ENCODE data around the gene XRCC5. TPM values are rescaled to one million over a fixed set of nuclear protein-coding genes. Genes with fewer than 3 reads are reported as not detected.

XRCC5 gene
- total RNA-seq, 2 donors from 2014 or later = 492 to 493 TPM

GRCh38 chr2:216159144-216159543 lies 50.0 kb downstream of the XRCC5 start:
- WGBS, 2 experiments (ENCODE audit: insufficient coverage in 1 of 2, insufficient read length in 1 of 2) = 93 to 100% methylated on average over 2 of the region's 2 CpGs
- Histone ChIP-seq H3K9ac (ENCODE audit: extremely low read depth, low read length, poor library complexity, severe bottlenecking) (no peak overlapping the region), H3K27me3 (ENCODE audit: control insufficient read depth, insufficient read depth, low read length, poor library complexity, severe bottlenecking) (no peaks in the 10 kb centered on the region), H3K4me1 (ENCODE audit: control insufficient read depth, insufficient read depth, low read length) (no peaks in the 10 kb centered on the region), H3K36me3 (ENCODE audit: control insufficient read depth, insufficient read depth, low read length) (peaks cover 93% of the 10 kb centered on the region), H3K9me3 (ENCODE audit: control insufficient read depth, low read length) (no peaks in the 10 kb centered on the region), H3K4me3 (ENCODE audit: low read length) (no peak overlapping the region), H3K27ac (ENCODE audit: low read depth, low read length) (no peak overlapping the region)
- H3K27ac Mint-ChIP-seq = no peak overlapping the region
- no peak for DNase-seq
- H3K36me3 Mint-ChIP-seq (ENCODE audit: low read depth) = peaks cover 88% of the 10 kb centered on the region
- H3K9me3 Mint-ChIP-seq = no peaks in the 10 kb centered on the region
- peaks cover 3% of the 10 kb centered on the region for H3K4me1 Mint-ChIP-seq
- no peak for TF ChIP-seq CTCF (conservative IDR thresholded peaks at IDR 0.05)
- H3K27me3 Mint-ChIP-seq (ENCODE audit: insufficient read depth) = no peaks in the 10 kb centered on the region
- H3K4me3 Mint-ChIP-seq = no peak overlapping the region

GRCh38 chr2:216159646-216160045 lies 50.5 kb downstream of the XRCC5 start:
- no peak for DNase-seq
- H3K36me3 Mint-ChIP-seq (ENCODE audit: low read depth) = peaks cover 88% of the 10 kb centered on the region
- no peaks in the 10 kb centered on the region for H3K4me1 Mint-ChIP-seq
- Histone ChIP-seq H3K4me3 (ENCODE audit: low read length) (no peak overlapping the region), H3K27ac (ENCODE audit: low read depth, low read length) (no peak overlapping the region), H3K36me3 (ENCODE audit: control insufficient read depth, insufficient read depth, low read length) (peaks cover 93% of the 10 kb centered on the region), H3K27me3 (ENCODE audit: control insufficient read depth, insufficient read depth, low read length, poor library complexity, severe bottlenecking) (no peaks in the 10 kb centered on the region), H3K9me3 (ENCODE audit: control insufficient read depth, low read length) (no peaks in the 10 kb centered on the region), H3K4me1 (ENCODE audit: control insufficient read depth, insufficient read depth, low read length) (no peaks in the 10 kb centered on the region), H3K9ac (ENCODE audit: extremely low read depth, low read length, poor library complexity, severe bottlenecking) (no peak overlapping the region)
- no peaks in the 10 kb centered on the region for H3K27me3 Mint-ChIP-seq (ENCODE audit: insufficient read depth)
- no peak overlapping the region for H3K4me3 Mint-ChIP-seq
- no peaks in the 10 kb centered on the region for H3K9me3 Mint-ChIP-seq
- no peak overlapping the region for H3K27ac Mint-ChIP-seq
- WGBS, 2 experiments (ENCODE audit: insufficient coverage in 1 of 2, insufficient read length in 1 of 2) = no CpG with 5 or more reads among the region's 1 CpG
- no peak for TF ChIP-seq CTCF (conservative IDR thresholded peaks at IDR 0.05)

- H3K27ac ChIP-seq (ENCODE audit: low read depth, low read length) = no peak overlapping the region
- Mint-ChIP-seq H3K9me3 (no peaks in the 10 kb centered on the region), H3K27ac (no peak overlapping the region), H3K27me3 (ENCODE audit: insufficient read depth) (no peaks in the 10 kb centered on the region), H3K4me1 (no peaks in the 10 kb centered on the region), H3K36me3 (ENCODE audit: low read depth) (peaks cover 88% of the 10 kb centered on the region), H3K4me3 (no peak overlapping the region)
- no peaks in the 10 kb centered on the region for H3K27me3 ChIP-seq (ENCODE audit: control insufficient read depth, insufficient read depth, low read length, poor library complexity, severe bottlenecking)
- TF ChIP-seq CTCF (conservative IDR thresholded peaks at IDR 0.05) = no peak
- no peak overlapping the region for H3K9ac ChIP-seq (ENCODE audit: extremely low read depth, low read length, poor library complexity, severe bottlenecking)
- no peaks in the 10 kb centered on the region for H3K4me1 ChIP-seq (ENCODE audit: control insufficient read depth, insufficient read depth, low read length)
- no peaks in the 10 kb centered on the region for H3K9me3 ChIP-seq (ENCODE audit: control insufficient read depth, low read length)
- no peak overlapping the region for H3K4me3 ChIP-seq (ENCODE audit: low read length)
- peaks cover 93% of the 10 kb centered on the region for H3K36me3 ChIP-seq (ENCODE audit: control insufficient read depth, insufficient read depth, low read length)
- DNase-seq = no peak
- 86 to 90% methylated on average over 3 to 4 of the region's 4 CpGs for WGBS, 2 experiments (ENCODE audit: insufficient coverage in 1 of 2, insufficient read length in 1 of 2)
Measured at GRCh38 chr2:216160786-216161185, 51.6 kb downstream of the XRCC5 start.
